Activated CD8-positive, alpha-beta T cell treated with anti-CD3 and anti-CD28 coated beads for 36 hours (primary cell): ENCODE measurements around the gene ATP6V1B1. TPM values are rescaled to one million over a fixed set of nuclear protein-coding genes. Genes with fewer than 3 reads are reported as not detected.

Experiments
- ATAC-seq: fragments of 200-7000 bp; cut with Tn5 transposase; one replicate; pipeline ENCODE4 v1.10.0; 2021; ENCODE audit warnings: mild to moderate bottlenecking, moderate library complexity
- CTCF ChIA-PET: fragments of 350-600 bp; sonication (Branson Sonifier 250); formaldehyde crosslinking; loops from one replicate; lab custom pipeline; 2021; ENCODE audit warnings: antibody characterized with exemption; lab: Charles Lee
- POLR2A ChIA-PET: fragments of 350-600 bp; sonication (Branson Sonifier 250); formaldehyde crosslinking; loops from one replicate; lab custom pipeline; 2021; ENCODE audit warnings: antibody characterized with exemption; lab: Charles Lee
- DNase-seq: peaks from one replicate; pipeline ENCODE4 v3.0.0-alpha.2; 2020
- H3K27ac Mint-ChIP-seq: one replicate; pipeline ENCODE4 v1.8.0; 2021; ENCODE audit warnings: mild to moderate bottlenecking, mixed read lengths
- H3K27me3 Mint-ChIP-seq: one replicate; pipeline ENCODE4 v1.8.0; 2021; ENCODE audit warnings: mixed read lengths
- H3K36me3 Mint-ChIP-seq: one replicate; pipeline ENCODE4 v1.8.0; 2021; ENCODE audit warnings: low read depth, mixed read lengths
- H3K4me1 Mint-ChIP-seq: one replicate; pipeline ENCODE4 v1.8.0; 2021; ENCODE audit warnings: low read depth, mixed read lengths
- H3K4me3 Mint-ChIP-seq: one replicate; pipeline ENCODE4 v1.8.0; 2021; ENCODE audit warnings: mild to moderate bottlenecking, moderate library complexity, mixed read lengths
- H3K9me3 Mint-ChIP-seq: one replicate; pipeline ENCODE4 v1.8.0; 2021; ENCODE audit warnings: mixed read lengths
- intact Hi-C: fragments of 100-400 bp; cut with micrococcal nuclease; formaldehyde crosslinking; loops from one replicate; pipeline ENCODE4 v1.10.0; 2022
- total RNA-seq, 2 experiments: library from RNA; stranded (reverse); gene quantifications; one replicate each; pipeline ENCODE4 v1.2.3, GENCODE V29; 2021
- TF ChIP-seq, protein P1 (sequence below): fragments of 200-600 bp; IDR thresholded peaks from one replicate; pipeline ENCODE4 v1.8.0; 2022; ENCODE audit warnings: antibody characterized with exemption, mild to moderate bottlenecking

ATP6V1B1 gene
- total RNA-seq, 2 experiments from 2014 or later, result not detected

- DNase-seq (no peak), ATAC-seq (no peak)
- no peaks in the 10 kb centered on the region for H3K4me1 Mint-ChIP-seq
- no peak overlapping the region for H3K27ac Mint-ChIP-seq
- H3K4me3 Mint-ChIP-seq, result no peak overlapping the region
- TF ChIP-seq, protein P1, sequence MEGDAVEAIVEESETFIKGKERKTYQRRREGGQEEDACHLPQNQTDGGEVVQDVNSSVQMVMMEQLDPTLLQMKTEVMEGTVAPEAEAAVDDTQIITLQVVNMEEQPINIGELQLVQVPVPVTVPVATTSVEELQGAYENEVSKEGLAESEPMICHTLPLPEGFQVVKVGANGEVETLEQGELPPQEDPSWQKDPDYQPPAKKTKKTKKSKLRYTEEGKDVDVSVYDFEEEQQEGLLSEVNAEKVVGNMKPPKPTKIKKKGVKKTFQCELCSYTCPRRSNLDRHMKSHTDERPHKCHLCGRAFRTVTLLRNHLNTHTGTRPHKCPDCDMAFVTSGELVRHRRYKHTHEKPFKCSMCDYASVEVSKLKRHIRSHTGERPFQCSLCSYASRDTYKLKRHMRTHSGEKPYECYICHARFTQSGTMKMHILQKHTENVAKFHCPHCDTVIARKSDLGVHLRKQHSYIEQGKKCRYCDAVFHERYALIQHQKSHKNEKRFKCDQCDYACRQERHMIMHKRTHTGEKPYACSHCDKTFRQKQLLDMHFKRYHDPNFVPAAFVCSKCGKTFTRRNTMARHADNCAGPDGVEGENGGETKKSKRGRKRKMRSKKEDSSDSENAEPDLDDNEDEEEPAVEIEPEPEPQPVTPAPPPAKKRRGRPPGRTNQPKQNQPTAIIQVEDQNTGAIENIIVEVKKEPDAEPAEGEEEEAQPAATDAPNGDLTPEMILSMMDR, result no peak
- H3K36me3 Mint-ChIP-seq, result no peaks in the 10 kb centered on the region
- CTCF ChIA-PET, result interaction anchor here (1.0 to 8.5 kb wide), 17 partner anchors 8 to 152 kb away, joined by 3 to 135 read pairs (median 5); partner anchors contain the start of gene FIGLA
- POLR2A ChIA-PET, result interaction anchor here (0.9 kb wide), 1 partner anchor 13 kb away, joined by 5 read pairs; no protein-coding TSS in a partner anchor
- peaks cover 13% of the 10 kb centered on the region for H3K27me3 Mint-ChIP-seq
- no peaks in the 10 kb centered on the region for H3K9me3 Mint-ChIP-seq
- intact Hi-C loops, result loop anchor here (2.0 to 5.0 kb wide), 2 partner anchors 50 to 134 kb away; no protein-coding TSS in a partner anchor
Measured at GRCh38 chr2:70921031-70921430, 14.7 kb upstream of the ATP6V1B1 start.

DNA sequence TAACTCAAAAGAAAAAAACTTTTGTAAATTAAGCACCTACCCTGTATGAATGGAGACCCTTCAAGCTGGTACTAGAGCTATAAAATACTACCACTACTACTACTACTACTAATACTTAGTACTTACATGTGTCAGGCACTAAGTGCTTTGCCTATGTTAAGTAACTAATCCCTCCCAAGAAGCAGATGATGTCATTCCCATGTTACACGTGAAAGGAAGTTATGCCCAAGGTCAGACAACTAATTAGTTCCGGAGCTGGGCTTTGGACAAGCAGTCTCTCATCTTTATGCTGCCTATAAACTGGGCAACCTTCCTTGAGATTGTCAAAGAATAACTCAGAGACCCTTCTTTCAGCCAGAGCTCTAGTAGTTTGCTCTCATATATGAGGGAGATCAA lies 13.9 kb upstream of the ATP6V1B1 start:
- no peak overlapping the region for H3K4me3 Mint-ChIP-seq
- no peak for ATAC-seq
- ChIA-PET POLR2A (interaction anchor here (0.9 to 1.3 kb wide), 2 partner anchors 13 to 48 kb away, joined by 3 to 5 read pairs; no protein-coding TSS in a partner anchor), CTCF (interaction anchor here (0.6 to 8.5 kb wide), 11 partner anchors 15 to 132 kb away, joined by 3 to 135 read pairs (median 8); partner anchors contain the start of gene FIGLA)
- H3K9me3 Mint-ChIP-seq, result no peaks in the 10 kb centered on the region
- no peak for DNase-seq
- H3K36me3 Mint-ChIP-seq, result no peaks in the 10 kb centered on the region
- intact Hi-C loops, result loop anchor here (2.0 to 5.0 kb wide), 2 partner anchors 51 to 135 kb away; no protein-coding TSS in a partner anchor
- no peak overlapping the region for H3K27ac Mint-ChIP-seq
- no peaks in the 10 kb centered on the region for H3K4me1 Mint-ChIP-seq
- H3K27me3 Mint-ChIP-seq, result peaks cover 11% of the 10 kb centered on the region
- TF ChIP-seq, protein P1, result no peak

- Mint-ChIP-seq H3K4me3 (no peak overlapping the region), H3K27me3 (peaks cover 8% of the 10 kb centered on the region), H3K27ac (no peak overlapping the region), H3K36me3 (no peaks in the 10 kb centered on the region), H3K4me1 (no peaks in the 10 kb centered on the region), H3K9me3 (no peaks in the 10 kb centered on the region)
- TF ChIP-seq, protein P1, result no peak
- CTCF ChIA-PET, result interaction anchor here (0.6 to 8.5 kb wide), 9 partner anchors 11 to 133 kb away, joined by 3 to 135 read pairs (median 4); partner anchors contain the start of gene FIGLA
- DNase-seq (no peak), ATAC-seq (no peak)
- intact Hi-C loops, result loop anchor here (5.0 kb wide), 1 partner anchor 135 kb away; no protein-coding TSS in a partner anchor
- POLR2A ChIA-PET, result interaction anchor here (0.9 to 1.3 kb wide), 2 partner anchors 12 to 49 kb away, joined by 3 to 5 read pairs; no protein-coding TSS in a partner anchor
Measured at GRCh38 chr2:70922235-70923234, 13.2 kb upstream of the ATP6V1B1 start.

- ATAC-seq (peak; percentile 64), DNase-seq (peak; percentile 57)
- H3K4me3 Mint-ChIP-seq, result no peak overlapping the region
- no peaks in the 10 kb centered on the region for H3K36me3 Mint-ChIP-seq
- ChIA-PET CTCF (interaction anchor here (0.6 to 8.5 kb wide), 8 partner anchors 12 to 134 kb away, joined by 3 to 135 read pairs (median 4); partner anchors contain the start of gene FIGLA), POLR2A (no interaction called here)
- H3K27ac Mint-ChIP-seq, result no peak overlapping the region
- no peaks in the 10 kb centered on the region for H3K4me1 Mint-ChIP-seq
- H3K27me3 Mint-ChIP-seq, result no peaks in the 10 kb centered on the region
- intact Hi-C loops, result loop anchor here (5.0 kb wide), 1 partner anchor 136 kb away; no protein-coding TSS in a partner anchor
- H3K9me3 Mint-ChIP-seq, result no peaks in the 10 kb centered on the region
- TF ChIP-seq, protein P1, result peak; percentile 53
Measured at GRCh38 chr2:70923378-70924015, 12.2 kb upstream of the ATP6V1B1 start.
